Spleen (tissue), 11 donors: ENCODE measurements around the gene ACER3. TPM values are rescaled to one million over a fixed set of nuclear protein-coding genes. Genes with fewer than 3 reads are reported as not detected.

Source experiments
- DNase-seq: peaks from one replicate; pipeline ENCODE4 v3.0.0-alpha.2; 2020
- H3K27ac ChIP-seq, 8 donors: fragments of 200-600 bp; sonication (generic) in 7 of 8; 1 replicate in 4 of 8; 2 replicates in 4 of 8; pipeline versions ENCODE4 v1.5.0 to v1.8.0; 2016 to 2021; ENCODE audit warnings: inconsistent platforms in 4 of 8, mild to moderate bottlenecking in 4 of 8, moderate library complexity in 1 of 8
- H3K27me3 ChIP-seq, 7 donors: fragments of 200-600 bp; sonication (generic) in 6 of 7; replicated peaks in 1 of 7; 1 replicate in 4 of 7; 2 replicates in 3 of 7; pipeline versions ENCODE4 v1.5.0 to v1.8.0; 2016 to 2021; ENCODE audit warnings: inconsistent platforms in 3 of 7, mild to moderate bottlenecking in 1 of 7
- H3K36me3 ChIP-seq, 6 donors: fragments of 200-600 bp; sonication (generic) in 5 of 6; 1 replicate in 4 of 6; 2 replicates in 2 of 6; pipeline versions ENCODE4 v1.5.0 to v1.8.0; 2016 to 2021; ENCODE audit warnings: inconsistent platforms in 2 of 6
- H3K4me1 ChIP-seq, 6 donors: fragments of 200-600 bp; sonication (generic) in 5 of 6; 1 replicate in 3 of 6; 2 replicates in 3 of 6; pipeline versions ENCODE4 v1.5.0 to v1.8.0; 2016 to 2021; ENCODE audit warnings: inconsistent platforms in 3 of 6
- H3K4me3 ChIP-seq, 8 donors: fragments of 200-600 bp; sonication (generic) in 7 of 8; 1 replicate in 4 of 8; 2 replicates in 4 of 8; pipeline versions ENCODE4 v1.5.0 to v1.8.0; 2016 to 2021; ENCODE audit warnings: inconsistent platforms in 4 of 8, mild to moderate bottlenecking in 4 of 8, moderate library complexity in 2 of 8
- H3K9me3 ChIP-seq, 8 donors: fragments of 200-600 bp; sonication (generic) in 7 of 8; 1 replicate in 4 of 8; 2 replicates in 4 of 8; pipeline versions ENCODE4 v1.5.0 to v1.8.0; 2016 to 2021; ENCODE audit warnings: inconsistent platforms in 4 of 8
- CTCF ChIP-seq, 11 experiments: fragments of 200-600 bp in 7 of 11; fragments of 450-650 bp in 4 of 11; sonication (generic) in 4 of 11; IDR thresholded peaks in 8 of 11; conservative IDR thresholded peaks in 3 of 11; 1 replicate in 7 of 11; 2 replicates in 4 of 11; pipeline versions ENCODE4 v1.4.0 to v1.8.0; 2016 to 2021; ENCODE audit warnings: antibody characterized with exemption in 11 of 11, inconsistent platforms in 4 of 11, mild to moderate bottlenecking in 1 of 11
- POLR2A ChIP-seq, 3 donors: fragments of 450-650 bp; IDR thresholded peaks; one replicate each; pipeline ENCODE4 v1.5.1; 2017; ENCODE audit warnings: antibody characterized with exemption in 3 of 3, mild to moderate bottlenecking in 1 of 3
- POLR2AphosphoS5 ChIP-seq, 3 donors: sonication (generic); formaldehyde crosslinking; IDR thresholded peaks; one replicate each; pipeline ENCODE4 v1.5.1; 2017; ENCODE audit warnings: antibody characterized with exemption in 3 of 3
- whole genome bisulfite sequencing, 5 donors: extraction: QIAGEN DNeasy Blood & Tissue Kit in 3 of 5; methylation state at CpG; one replicate each; pipeline versions ENCODE4 v1.1.5 to v1.1.7; 2013 to 2018; 5-methylcytosine and 5-hydroxymethylcytosine counted together
- intact Hi-C: fragments of 100-400 bp; cut with DNase I; formaldehyde crosslinking; loops from one replicate; pipeline ENCODE4 v1.15.0; 2023; ENCODE audit warnings: low total_unique reads
- polyA plus RNA-seq, 3 donors: library from polyadenylated mRNA; stranded (reverse); fragments of 200-250 nt; gene quantifications; one replicate each; pipeline ENCODE4 v1.2.1, GENCODE V29; 2013
- total RNA-seq, 7 donors: library from RNA; depleted of rRNA in 3 of 7; stranded (reverse); fragments of >200 nt in 3 of 7; fragmentation: NEBNext Ultra II Directional in 4 of 7; extraction: Animal tissue kit (Norgen Biotek cat#: 25700) in 4 of 7; gene quantifications; one replicate each; pipeline versions ENCODE4 v1.1.0 to v1.2.1, GENCODE V29; 2016 to 2021
- donor health status: healthy with polysubstance abuse.
- donor health status: DM: no; HTN: no; CAD: no; lungs with moderate emphysema.
- donor health status: DM: no; HTN: no; CAD: no.
- donor health status: Bipolar disorder and iron deficiency.
- donor health status: healthy.
- donor health status: DM: no; HTN: no; CAD: no.
- donor health status: DM: yes; HTN: yes; CAD: no.

The ACER3 gene
- total and polyA plus RNA-seq, 10 donors = 2.9 to 52.2 (median 32.1) TPM

GRCh38 chr11:77020734-77021133, 160.0 kb downstream of the ACER3 start:
- WGBS, 5 donors = 92 to 98% (median 96%) methylated on average over 2 of the region's 2 CpGs
- Histone ChIP-seq H3K4me3 (no peak overlapping the region), H3K9me3 (no peaks in the 10 kb centered on the region), H3K36me3 (peaks cover 0 to 72% (median 14%) of the 10 kb centered on the region in 6 donors), H3K4me1 (no peaks in the 10 kb centered on the region), H3K27ac (no peak overlapping the region), H3K27me3 (no peaks in the 10 kb centered on the region)
- no peak for DNase-seq
- no peak for TF ChIP-seq POLR2A (IDR thresholded peaks at IDR 0.05)
- TF ChIP-seq POLR2AphosphoS5 (IDR thresholded peaks at IDR 0.05) = no peak
- intact Hi-C loops = no loop called here

- Histone ChIP-seq H3K4me1 (no peaks in the 10 kb centered on the region), H3K27ac (no peak overlapping the region), H3K4me3 (no peak overlapping the region), H3K36me3 (peaks cover 0 to 38% (median 10%) of the 10 kb centered on the region in 6 donors), H3K27me3 (peaks cover 0 to 6% (median 0%) of the 10 kb centered on the region in 7 donors), H3K9me3 (no peaks in the 10 kb centered on the region)
- TF ChIP-seq POLR2A (IDR thresholded peaks at IDR 0.05) = no peak
- TF ChIP-seq CTCF (IDR thresholded peaks at IDR 0.05 in 8 of 11, conservative IDR thresholded peaks at IDR 0.05 in 3 of 11) = no peak
- no peak for TF ChIP-seq POLR2AphosphoS5 (IDR thresholded peaks at IDR 0.05)
- intact Hi-C loops = no loop called here
- no peak for DNase-seq
Measured at GRCh38 chr11:77024745-77025144, 164.0 kb downstream of the ACER3 start.

- Histone ChIP-seq H3K27me3 (peaks cover 0 to 19% (median 5%) of the 10 kb centered on the region in 7 donors), H3K4me3 (no peak overlapping the region), H3K4me1 (no peaks in the 10 kb centered on the region), H3K27ac (no peak overlapping the region), H3K9me3 (no peaks in the 10 kb centered on the region), H3K36me3 (peaks cover 0 to 23% (median 0%) of the 10 kb centered on the region in 6 donors)
- intact Hi-C loops = no loop called here
- 89 to 97% (median 96%) methylated on average over 3 of the region's 3 CpGs for WGBS, 5 donors
- no peak for DNase-seq
- TF ChIP-seq POLR2A (IDR thresholded peaks at IDR 0.05) = no peak
- TF ChIP-seq CTCF (IDR thresholded peaks at IDR 0.05 in 8 of 11, conservative IDR thresholded peaks at IDR 0.05 in 3 of 11) = no peak
- TF ChIP-seq POLR2AphosphoS5 (IDR thresholded peaks at IDR 0.05) = no peak
Measured at GRCh38 chr11:77026221-77026620, 165.5 kb downstream of the ACER3 start.

GRCh38 chr11:77026743-77027142, 166.0 kb downstream of the ACER3 start:
- WGBS, 5 donors = 90 to 94% (median 93%) methylated on average over 2 of the region's 2 CpGs
- H3K36me3 ChIP-seq = peaks cover 0 to 18% (median 0%) of the 10 kb centered on the region in 6 donors
- H3K27ac ChIP-seq = no peak overlapping the region
- intact Hi-C loops = no loop called here
- TF ChIP-seq POLR2AphosphoS5 (IDR thresholded peaks at IDR 0.05) (no peak), CTCF (IDR thresholded peaks at IDR 0.05 in 8 of 11, conservative IDR thresholded peaks at IDR 0.05 in 3 of 11) (no peak), POLR2A (IDR thresholded peaks at IDR 0.05) (no peak)
- no peak overlapping the region for H3K4me3 ChIP-seq
- H3K4me1 ChIP-seq = no peaks in the 10 kb centered on the region
- no peaks in the 10 kb centered on the region for H3K9me3 ChIP-seq
- DNase-seq = no peak
- peaks cover 0 to 22% (median 8%) of the 10 kb centered on the region in 7 donors for H3K27me3 ChIP-seq

GRCh38 chr11:77027275-77027674, 166.6 kb downstream of the ACER3 start:
- Histone ChIP-seq H3K9me3 (no peaks in the 10 kb centered on the region), H3K36me3 (peaks cover 0 to 13% (median 0%) of the 10 kb centered on the region in 6 donors), H3K27me3 (peaks cover 0 to 25% (median 8%) of the 10 kb centered on the region in 7 donors), H3K4me3 (no peak overlapping the region), H3K27ac (no peak overlapping the region), H3K4me1 (no peaks in the 10 kb centered on the region)
- no peak for DNase-seq
- intact Hi-C loops = no loop called here
- TF ChIP-seq CTCF (IDR thresholded peaks at IDR 0.05 in 8 of 11, conservative IDR thresholded peaks at IDR 0.05 in 3 of 11) (no peak), POLR2A (IDR thresholded peaks at IDR 0.05) (no peak), POLR2AphosphoS5 (IDR thresholded peaks at IDR 0.05) (no peak)
- WGBS, 5 donors = 83 to 97% (median 94%) methylated on average over 1 of the region's 1 CpG
